ENCODE results near the gene GUCY1B1.
"Not testable (repeated sequence)": the region's sequence is repeated elsewhere in the genome, so short reads cannot be mapped to it uniquely, and the experiment has no call there.

Gene GUCY1B1

GRCh38 chr4:155761916-155762315 is 3.1 kb downstream of the GUCY1B1 start:
- DNase-seq (ENCODE audit: low spot score) = no peak

GRCh38 chr4:155762334-155762733 is 3.5 kb downstream of the GUCY1B1 start:
- no peak for DNase-seq (ENCODE audit: low spot score)

DNA sequence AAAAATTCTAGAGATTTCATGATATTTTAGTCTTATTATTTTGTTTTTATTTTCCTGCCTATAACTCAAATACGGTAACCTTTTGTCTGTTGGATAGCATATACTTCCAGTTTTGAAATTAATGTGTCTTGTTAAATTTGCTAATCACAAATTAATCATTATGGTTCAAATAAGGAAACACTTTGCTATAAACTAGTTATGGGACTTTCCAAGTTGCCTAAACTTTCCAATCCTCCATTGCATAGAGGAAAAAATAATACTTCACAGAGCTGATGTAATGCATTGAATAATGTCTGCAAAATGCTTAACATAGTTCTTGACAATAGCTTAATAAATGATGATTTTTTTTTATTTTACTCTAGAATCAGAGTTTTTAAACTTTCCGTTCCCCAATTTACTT is 4.7 kb downstream of the GUCY1B1 start:
- DNase-seq (ENCODE audit: low spot score) = no peak

GRCh38 chr4:155765149-155765548 is 6.3 kb downstream of the GUCY1B1 start:
- DNase-seq (ENCODE audit: low spot score) = no peak

DNA sequence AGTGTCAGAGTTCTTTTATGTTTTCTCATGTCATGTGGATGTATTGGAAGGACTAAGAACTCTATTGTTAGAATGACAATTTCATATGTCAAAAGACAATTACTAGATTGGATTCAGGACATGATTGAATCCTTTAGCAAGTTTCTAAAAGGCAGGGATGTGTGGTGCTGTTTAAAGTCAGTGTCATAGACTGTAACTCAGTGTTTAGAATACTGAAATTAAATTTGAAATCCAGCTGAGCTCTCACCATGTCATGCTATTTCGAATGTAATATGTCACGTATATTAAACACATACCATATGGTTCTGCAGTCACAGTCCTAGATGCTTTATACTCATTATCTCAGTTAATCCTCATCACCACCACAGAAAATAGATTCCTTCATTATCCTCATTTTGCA is 7.8 kb downstream of the GUCY1B1 start:
- no peak for DNase-seq (ENCODE audit: low spot score)

DNA sequence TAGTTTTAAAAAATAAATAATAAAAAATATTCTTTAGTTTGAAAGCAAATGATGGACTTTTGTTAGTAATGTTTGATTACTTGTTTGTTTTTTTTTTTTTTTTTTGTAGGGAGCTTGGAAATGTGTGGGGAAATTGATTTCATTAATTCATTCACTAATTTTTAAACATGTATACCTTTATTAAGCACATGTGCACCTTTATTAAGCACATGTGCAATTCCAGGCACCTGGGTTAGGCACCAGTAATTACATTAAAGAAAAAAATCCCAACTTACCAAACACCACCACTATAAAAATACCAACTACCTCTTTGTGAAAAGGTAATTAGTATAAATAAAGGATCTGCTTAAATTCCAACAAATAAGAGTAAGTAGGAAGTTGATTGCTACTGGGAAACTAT is 9.5 kb downstream of the GUCY1B1 start:
- DNase-seq (ENCODE audit: low spot score) = no peak

DNA sequence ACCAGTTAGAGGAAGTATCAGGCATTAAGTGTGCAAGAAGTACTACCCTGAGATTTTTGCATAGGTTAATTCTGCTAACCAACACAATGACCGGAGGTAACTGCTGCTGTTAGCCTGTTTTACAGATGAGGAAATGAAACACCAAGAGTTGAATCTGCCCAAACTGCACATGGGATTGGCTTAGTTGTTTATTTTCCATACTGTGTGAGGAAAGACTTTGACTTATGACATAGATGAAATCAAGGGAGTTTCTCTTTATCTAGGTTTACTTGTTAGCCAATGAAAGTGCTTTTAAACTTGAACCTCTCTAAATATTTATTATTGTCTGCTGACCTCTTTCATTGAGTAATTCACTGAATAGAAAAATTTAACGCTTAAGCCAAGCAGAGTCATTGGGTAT is 10.3 kb downstream of the GUCY1B1 start:
- DNase-seq (ENCODE audit: low spot score) = no peak

GRCh38 chr4:155772459-155773195 is 13.8 kb downstream of the GUCY1B1 start:
- no peak for DNase-seq (ENCODE audit: low spot score)

DNA sequence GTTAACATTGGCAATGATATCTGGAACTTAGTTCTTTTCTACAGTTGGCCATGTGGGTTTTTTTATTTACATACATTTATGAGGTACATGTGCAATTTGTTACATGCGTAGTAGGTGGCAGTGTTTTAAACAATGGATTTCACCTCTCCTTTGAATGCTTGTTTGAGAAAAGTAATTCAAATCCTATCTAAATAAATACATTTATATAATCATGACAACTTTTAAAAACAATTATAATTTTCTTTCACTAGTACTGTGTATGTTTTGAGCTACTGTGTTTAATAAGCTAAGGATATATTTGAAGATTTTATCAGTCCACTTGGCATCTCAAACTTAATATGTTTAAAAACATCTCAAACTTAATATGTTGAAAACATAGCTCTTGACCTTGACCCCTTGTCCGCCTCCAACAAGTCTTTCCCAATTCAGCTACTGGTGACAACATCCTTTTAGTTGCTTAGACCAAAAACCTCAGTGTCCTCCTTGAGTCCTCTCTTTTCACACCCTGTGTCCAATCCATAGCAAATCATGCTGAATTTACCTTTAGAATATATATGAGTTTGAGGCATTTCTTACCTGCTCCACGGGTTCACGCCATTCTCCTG is 14.5 kb downstream of the GUCY1B1 start:
- no peak for DNase-seq (ENCODE audit: low spot score)

DNA sequence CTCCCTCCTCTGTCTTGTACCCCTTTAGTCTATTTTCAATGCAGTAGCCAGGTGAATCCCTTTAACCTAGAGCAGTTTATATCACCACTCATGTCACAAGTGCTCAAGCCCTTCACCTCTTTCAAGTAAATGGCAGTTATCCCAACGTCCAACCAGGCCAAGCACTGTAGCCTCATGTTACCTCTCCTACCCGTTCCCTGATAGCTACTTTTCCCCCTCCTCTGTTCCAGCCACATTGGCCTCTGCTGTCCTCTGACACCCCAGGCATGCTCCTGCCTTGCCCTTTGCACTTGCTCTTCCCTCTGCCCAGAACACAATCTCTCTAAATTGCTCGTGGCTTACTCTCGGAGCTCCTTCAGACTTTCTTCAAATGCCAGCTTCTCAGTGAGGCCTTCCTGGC is 15.2 kb downstream of the GUCY1B1 start:
- no peak for DNase-seq (ENCODE audit: low spot score)

GRCh38 chr4:155777971-155778735 is 19.3 kb downstream of the GUCY1B1 start:
- peak; percentile 39 for DNase-seq (ENCODE audit: low spot score)

DNA sequence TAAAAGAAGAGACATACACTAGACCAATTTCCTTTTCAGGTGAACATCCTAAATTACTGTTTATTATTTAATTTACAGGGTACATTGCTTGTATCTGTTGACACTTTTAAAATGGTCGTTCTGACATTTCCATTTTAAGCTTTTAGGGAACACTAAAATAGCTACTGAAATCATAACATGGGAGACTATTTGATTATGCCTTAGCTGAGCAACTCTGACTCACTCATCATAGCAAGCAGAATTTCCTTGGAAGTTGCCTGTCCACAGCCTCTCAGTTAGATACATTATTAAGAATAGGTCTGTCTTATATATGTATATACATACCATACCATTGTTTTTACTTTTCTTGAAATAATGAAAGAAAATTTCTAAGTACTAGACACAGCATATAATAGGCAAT is 22.0 kb downstream of the GUCY1B1 start:
- DNase-seq (ENCODE audit: low spot score) = no peak

- no peak for DNase-seq (ENCODE audit: low spot score)
Observed at GRCh38 chr4:155781249-155781831, 22.5 kb downstream of the GUCY1B1 start.

DNA sequence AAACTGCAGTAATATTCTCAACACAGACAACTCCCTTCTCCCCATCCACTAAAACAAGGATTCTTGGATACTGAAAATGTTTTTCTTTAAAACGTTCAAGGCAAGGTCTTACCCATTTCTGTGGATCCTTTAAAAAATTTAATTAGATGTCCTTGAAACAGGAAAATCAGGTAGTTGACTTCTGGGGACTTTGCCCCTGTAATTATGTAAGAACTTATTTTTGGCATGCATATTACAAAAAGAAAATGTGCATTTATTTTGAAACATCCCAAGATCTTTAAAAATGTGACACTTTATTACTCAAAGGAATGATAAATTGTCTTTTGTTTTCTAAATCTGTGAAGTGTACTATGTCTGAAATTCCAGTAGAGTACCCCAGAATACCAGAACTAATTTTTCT is 25.8 kb downstream of the GUCY1B1 start:
- no peak for DNase-seq (ENCODE audit: low spot score)

GRCh38 chr4:155785828-155786227 is 27.0 kb downstream of the GUCY1B1 start:
- no peak for DNase-seq (ENCODE audit: low spot score)

- peak; percentile 41 for DNase-seq (ENCODE audit: low spot score)
Observed at GRCh38 chr4:155787113-155787710, 28.4 kb downstream of the GUCY1B1 start.

DNA sequence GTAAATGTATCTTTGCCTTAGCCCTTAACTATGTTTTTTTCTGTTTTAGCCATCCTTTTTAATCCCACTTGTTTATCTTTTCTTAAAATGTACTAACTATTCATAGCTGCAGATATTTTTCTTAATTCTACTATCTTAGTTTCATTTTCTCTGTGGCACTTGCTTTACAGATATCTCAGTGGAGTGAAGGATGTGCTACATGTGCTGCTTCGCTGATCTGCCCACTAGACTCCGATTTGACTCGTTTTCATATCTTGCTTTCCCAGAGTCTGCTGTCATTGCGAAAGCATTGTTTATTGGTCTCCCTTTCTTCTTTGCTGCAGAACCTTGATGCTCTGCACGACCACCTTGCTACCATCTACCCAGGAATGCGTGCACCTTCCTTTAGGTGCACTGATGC is 30.6 kb downstream of the GUCY1B1 start:
- no peak for DNase-seq (ENCODE audit: low spot score)

GRCh38 chr4:155789982-155790381 is 31.2 kb downstream of the GUCY1B1 start:
- DNase-seq (ENCODE audit: low spot score) = no peak

DNA sequence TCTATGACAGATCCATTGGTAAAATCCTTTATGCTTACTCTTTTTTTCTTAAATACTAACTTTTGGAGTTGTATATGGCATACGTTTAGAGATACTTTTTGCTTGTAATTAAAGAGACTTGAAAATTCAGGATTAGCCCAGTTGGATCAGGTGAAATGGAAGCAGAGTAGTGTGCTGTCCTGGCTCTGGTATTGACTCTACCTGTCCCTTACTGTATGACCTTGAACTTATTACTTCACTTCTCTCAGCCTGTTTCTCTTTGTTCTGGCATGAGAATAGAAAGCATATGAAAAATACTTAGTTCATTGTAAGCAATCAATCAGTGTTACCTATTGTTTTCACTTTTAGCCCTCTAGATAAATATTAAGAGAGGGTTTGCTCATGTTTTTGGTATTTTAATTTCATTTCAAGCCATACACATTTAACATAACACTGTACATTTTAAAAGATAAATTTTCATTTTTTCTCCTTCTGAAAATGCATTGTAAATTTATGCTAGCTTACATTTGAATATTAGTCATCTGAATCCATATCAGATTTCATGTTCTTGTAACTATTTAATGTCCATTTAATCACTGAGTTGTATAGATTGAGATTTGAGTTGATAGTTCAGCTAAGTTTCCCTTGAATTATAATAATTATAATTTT is 35.9 kb downstream of the GUCY1B1 start:
- no peak for DNase-seq (ENCODE audit: low spot score)

GRCh38 chr4:155795991-155796390 is 37.2 kb downstream of the GUCY1B1 start:
- DNase-seq (ENCODE audit: low spot score) = no peak

GRCh38 chr4:155797581-155797980 is 38.8 kb downstream of the GUCY1B1 start:
- not testable (repeated sequence) for DNase-seq (ENCODE audit: low spot score)

Measured in Ammon's horn (tissue), 1 donor.